Bronchial epithelial cell (primary cell): Measurements from ENCODE around the gene OSBPL3. TPM values are rescaled to one million over a fixed set of nuclear protein-coding genes. Genes with fewer than 3 reads are reported as not detected.

Experiments
- DNase-seq: peaks from one replicate; pipeline ENCODE4 v3.0.0-alpha.2; 2010; ENCODE audit warnings: low read depth
- FAIRE-seq: peaks from 2 replicates; lab custom pipeline; 2011; peaks lifted over from hg19 to GRCh38; lab: Jason Lieb, UNC
- H3K27me3 ChIP-seq: 2 replicates; pipeline ENCODE4 v1.5.1; 2011; ENCODE audit warnings: low read length; ENCODE audit not compliant: control insufficient read depth, insufficient read depth
- H3K36me3 ChIP-seq: 2 replicates; pipeline ENCODE4 v1.5.1; 2011; ENCODE audit warnings: low read length; ENCODE audit not compliant: control insufficient read depth, insufficient read depth
- H3K4me3 ChIP-seq: 2 replicates; pipeline ENCODE4 v1.5.1; 2011; ENCODE audit warnings: mild to moderate bottlenecking, low read depth, low read length, control low read depth
- CTCF ChIP-seq: IDR thresholded peaks from 2 replicates; pipeline ENCODE4 v1.5.1; 2011; ENCODE audit warnings: mild to moderate bottlenecking, moderate library complexity, low read length, control low read depth, inconsistent platforms; ENCODE audit not compliant: insufficient read depth, severe bottlenecking
- total RNA-seq: library from RNA; depleted of rRNA; stranded (reverse); fragments of >200 nt; gene quantifications from 2 replicates; pipeline ENCODE4 v1.2.1, GENCODE V29; 2014

Gene OSBPL3
- total RNA-seq, 1 donor from 2014 or later = 25.0 TPM

- TF ChIP-seq CTCF = no peak
- DNase-seq (peak; percentile 57), FAIRE-seq (no peak)
- Histone ChIP-seq H3K36me3 (no peaks in the 10 kb centered on the region), H3K27me3 (no peaks in the 10 kb centered on the region), H3K4me3 (no peak overlapping the region)
Observed at GRCh38 chr7:24948739-24949138, 31.2 kb downstream of the OSBPL3 start.

GRCh38 chr7:24946467-24946866 lies 33.5 kb downstream of the OSBPL3 start:
- DNase-seq (no peak), FAIRE-seq (no peak)
- TF ChIP-seq CTCF = no peak
- Histone ChIP-seq H3K36me3 (no peaks in the 10 kb centered on the region), H3K27me3 (no peaks in the 10 kb centered on the region), H3K4me3 (no peak overlapping the region)

- no peak for FAIRE-seq
- H3K36me3 ChIP-seq = no peaks in the 10 kb centered on the region
- no peaks in the 10 kb centered on the region for H3K27me3 ChIP-seq
- no peak overlapping the region for H3K4me3 ChIP-seq
- no peak for DNase-seq
- no peak for TF ChIP-seq CTCF
Observed at GRCh38 chr7:24945899-24946298, 34.1 kb downstream of the OSBPL3 start.

- no peak for DNase-seq
- FAIRE-seq = no peak
- Histone ChIP-seq H3K27me3 (no peaks in the 10 kb centered on the region), H3K36me3 (no peaks in the 10 kb centered on the region), H3K4me3 (no peak overlapping the region)
- no peak for TF ChIP-seq CTCF
Observed at GRCh38 chr7:24943096-24943948, 36.7 kb downstream of the OSBPL3 start.

- FAIRE-seq = no peak
- H3K4me3 ChIP-seq = no peak overlapping the region
- DNase-seq = no peak
- TF ChIP-seq CTCF = no peak
- no peaks in the 10 kb centered on the region for H3K27me3 ChIP-seq
- H3K36me3 ChIP-seq = no peaks in the 10 kb centered on the region
Observed at GRCh38 chr7:24942226-24942625, 37.8 kb downstream of the OSBPL3 start.
